ENCODE data around the gene CASP2. TPM values are rescaled to one million over a fixed set of nuclear protein-coding genes. Genes with fewer than 3 reads are reported as not detected.

The CASP2 gene
- total and polyA plus RNA-seq, 2 of the 13 experiments (the other 11 are each of a cell fraction or from before 2014, with no cell fraction given): 10.2 to 13.7 TPM

DNA sequence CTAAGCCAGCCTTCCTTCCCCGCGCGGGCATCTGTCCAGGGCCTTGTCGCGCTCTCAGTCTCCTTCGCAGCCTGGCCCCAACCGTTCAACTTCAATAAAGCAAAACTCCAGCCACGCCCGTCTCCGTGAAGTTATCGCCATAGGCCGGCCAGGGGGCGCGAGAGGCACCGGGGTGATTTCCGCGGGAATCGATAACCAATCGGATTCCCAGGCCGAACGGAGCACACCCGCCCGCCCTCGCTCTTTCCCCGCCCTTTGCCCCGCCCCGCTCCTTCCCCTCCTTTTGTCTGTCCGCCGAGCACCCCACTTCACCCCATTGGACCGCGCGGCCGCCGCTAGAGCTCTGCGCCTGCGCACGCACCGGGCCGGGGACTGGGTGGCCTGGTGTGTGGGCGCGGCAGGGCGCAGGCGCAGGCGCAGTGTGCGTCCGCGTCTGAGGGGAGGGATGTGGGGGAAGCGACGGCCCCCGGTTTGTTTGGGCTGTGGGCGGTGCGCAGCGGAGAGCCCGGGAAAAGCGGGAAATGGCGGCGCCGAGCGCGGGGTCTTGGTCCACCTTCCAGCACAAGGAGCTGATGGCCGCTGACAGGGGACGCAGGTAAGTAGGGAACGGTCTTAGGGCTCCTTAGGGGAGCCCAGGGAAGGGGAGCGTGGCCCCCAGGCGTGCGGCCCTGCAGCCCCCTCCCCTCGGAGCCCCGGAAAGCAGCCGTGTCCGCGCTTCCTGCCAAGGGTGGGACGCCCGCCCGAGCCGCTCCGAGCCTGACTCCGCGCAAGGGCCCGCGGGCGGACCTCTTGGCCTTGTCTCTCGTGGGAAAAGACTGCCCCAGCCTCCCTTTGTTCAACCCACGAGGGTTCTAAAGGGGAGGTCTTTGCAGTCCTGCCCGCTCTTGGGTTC is at the start of gene CASP2 (continued):
- TF ChIP-seq SNAPC4 (CRISPR knock-in tag; IDR thresholded peaks at IDR 0.05) (peak; percentile 44; the same call in 1 of the 2 replicates), BRCA1 (CRISPR knock-in tag; IDR thresholded peaks at IDR 0.05) (no peak), HMG20B (CRISPR knock-in tag; conservative IDR thresholded peaks at IDR 0.05) (0 out of 2 replicates have a peak, but pooled peaks have one; percentile 31), ZNF619 (CRISPR knock-in tag; IDR thresholded peaks at IDR 0.05) (peak; percentile 78; the same call in 1 of the 2 replicates), AGO1 (IDR thresholded peaks at IDR 0.05; ENCODE audit: low read depth, low read length, poor library complexity, severe bottlenecking) (peak; percentile 75), KLF6 (CRISPR knock-in tag; IDR thresholded peaks at IDR 0.05) (no peak), MEIS2 (CRISPR knock-in tag; IDR thresholded peaks at IDR 0.05) (peak; percentile 47; the same call in 1 of the 2 replicates), ZMAT3 (CRISPR knock-in tag; conservative IDR thresholded peaks at IDR 0.05) (peak; percentile 74), REL (CRISPR knock-in tag; conservative IDR thresholded peaks at IDR 0.05) (0 out of 2 replicates have a peak, but pooled peaks have one; percentile 85), ZBTB14 (CRISPR knock-in tag; IDR thresholded peaks at IDR 0.05) (no peak), MTA1 (CRISPR knock-in tag; IDR thresholded peaks at IDR 0.05; ENCODE audit: borderline replicate concordance) (peak; percentile 19; the same call in 1 of the 2 replicates), POLR2AphosphoS5 (IDR thresholded peaks at IDR 0.05; ENCODE audit: low read depth, low read length) (peak; percentile 85), ZNF431 (CRISPR knock-in tag; IDR thresholded peaks at IDR 0.05; ENCODE audit: borderline replicate concordance, low read depth) (0 out of 2 replicates have a peak, but pooled peaks have one; percentile 61), SRSF4 (IDR thresholded peaks at IDR 0.05; ENCODE audit: low read depth, low read length, poor library complexity, severe bottlenecking) (no peak), KMT2A (CRISPR knock-in tag; IDR thresholded peaks at IDR 0.05) (peak; percentile 89), ZNF224 (CRISPR knock-in tag; IDR thresholded peaks at IDR 0.05) (0 out of 2 replicates have a peak, but pooled peaks have one; percentile 66), ZNF589 (CRISPR knock-in tag; conservative IDR thresholded peaks at IDR 0.05) (peak; percentile 88), MXD4 (CRISPR knock-in tag; IDR thresholded peaks at IDR 0.05) (peak; percentile 81), JUN (CRISPR knock-in tag; IDR thresholded peaks at IDR 0.05) (0 out of 2 replicates have a peak, but pooled peaks have one; percentile 37), ZNF543 (CRISPR knock-in tag; IDR thresholded peaks at IDR 0.05) (peak; percentile 71), ZNF572 (CRISPR knock-in tag; IDR thresholded peaks at IDR 0.05) (0 out of 2 replicates have a peak, but pooled peaks have one; percentile 10), ZGPAT (CRISPR knock-in tag; IDR thresholded peaks at IDR 0.05) (peak; percentile 62; the same call in 1 of the 2 replicates)
